HEK293 (cell line): ENCODE measurements around the gene S100A16.

Experiments
- IKZF3 ChIP-seq: fragments of 450-650 bp; IDR thresholded peaks from 2 replicates; pipeline ENCODE4 v1.5.0; 2018; ENCODE audit warnings: missing biosample characterization, mild to moderate bottlenecking, missing genetic modification characterization, moderate library complexity
- KLF10 ChIP-seq: fragments of 450-650 bp; IDR thresholded peaks from 2 replicates; pipeline ENCODE4 v1.5.1; 2018; ENCODE audit warnings: missing biosample characterization, mild to moderate bottlenecking, missing genetic modification characterization
- MEIS1 ChIP-seq: sonication (generic); formaldehyde crosslinking; IDR thresholded peaks from 2 replicates; pipeline ENCODE4 v1.8.1; 2022; ENCODE audit warnings: missing genetic modification reagents, mild to moderate bottlenecking, borderline replicate concordance
- MZF1 ChIP-seq: fragments of 450-650 bp; formaldehyde crosslinking; IDR thresholded peaks from 2 replicates; pipeline ENCODE4 v1.5.1; 2017; ENCODE audit warnings: missing biosample characterization, missing genetic modification characterization, borderline replicate concordance
- TRIM28 ChIP-seq: IDR thresholded peaks from 2 replicates; pipeline ENCODE4 v1.6.1; 2011; ENCODE audit warnings: low read length, control low read depth, borderline replicate concordance
- ZBTB1 ChIP-seq: fragments of 450-650 bp; formaldehyde crosslinking; IDR thresholded peaks from 2 replicates; pipeline ENCODE4 v1.5.1; 2016; ENCODE audit warnings: missing biosample characterization, missing genetic modification characterization
- ZBTB20 ChIP-seq: fragments of 450-650 bp; formaldehyde crosslinking; IDR thresholded peaks from 2 replicates; pipeline ENCODE4 v1.5.1; 2016; ENCODE audit warnings: missing biosample characterization, missing genetic modification characterization
- ZBTB21 ChIP-seq: fragments of 450-650 bp; formaldehyde crosslinking; IDR thresholded peaks from 2 replicates; pipeline ENCODE4 v1.5.1; 2017; ENCODE audit warnings: missing biosample characterization, missing genetic modification characterization
- ZBTB48 ChIP-seq: fragments of 450-650 bp; formaldehyde crosslinking; IDR thresholded peaks from 2 replicates; pipeline ENCODE4 v1.5.1; 2016; ENCODE audit warnings: missing biosample characterization, missing genetic modification characterization
- ZFP37 ChIP-seq: fragments of 450-650 bp; formaldehyde crosslinking; IDR thresholded peaks from 2 replicates; pipeline ENCODE4 v1.5.1; 2016; ENCODE audit warnings: missing biosample characterization, missing genetic modification characterization
- ZIC2 ChIP-seq: fragments of 450-650 bp; formaldehyde crosslinking; IDR thresholded peaks from 2 replicates; pipeline ENCODE4 v1.5.1; 2016; ENCODE audit warnings: missing biosample characterization, missing genetic modification characterization
- ZNF140 ChIP-seq: fragments of 450-650 bp; formaldehyde crosslinking; IDR thresholded peaks from 2 replicates; pipeline ENCODE4 v1.5.1; 2016; ENCODE audit warnings: missing biosample characterization, missing genetic modification characterization
- ZNF157 ChIP-seq: fragments of 450-650 bp; formaldehyde crosslinking; IDR thresholded peaks from 2 replicates; pipeline ENCODE4 v1.5.1; 2016; ENCODE audit warnings: missing biosample characterization, missing genetic modification characterization
- ZNF169 ChIP-seq: fragments of 450-650 bp; formaldehyde crosslinking; IDR thresholded peaks from 2 replicates; pipeline ENCODE4 v1.5.1; 2016; ENCODE audit warnings: missing biosample characterization, missing genetic modification characterization
- ZNF174 ChIP-seq: fragments of 450-650 bp; formaldehyde crosslinking; IDR thresholded peaks from 2 replicates; pipeline ENCODE4 v1.5.0; 2017; ENCODE audit warnings: missing biosample characterization, mild to moderate bottlenecking, missing genetic modification characterization
- ZNF23 ChIP-seq: fragments of 450-650 bp; formaldehyde crosslinking; IDR thresholded peaks from 2 replicates; pipeline ENCODE4 v1.5.1; 2016; ENCODE audit warnings: missing biosample characterization, missing genetic modification characterization, borderline replicate concordance
- ZNF292 ChIP-seq: fragments of 450-650 bp; formaldehyde crosslinking; IDR thresholded peaks from 2 replicates; pipeline ENCODE4 v1.5.1; 2016; ENCODE audit warnings: low read depth, missing biosample characterization, missing genetic modification characterization, borderline replicate concordance
- ZNF335 ChIP-seq: fragments of 450-650 bp; formaldehyde crosslinking; conservative IDR thresholded peaks from 2 replicates; pipeline ENCODE4 v1.5.1; 2016; ENCODE audit warnings: missing biosample characterization, missing genetic modification characterization
- ZNF394 ChIP-seq: fragments of 450-650 bp; formaldehyde crosslinking; IDR thresholded peaks from 2 replicates; pipeline ENCODE4 v1.5.1; 2016; ENCODE audit warnings: missing biosample characterization, missing genetic modification characterization, mild to moderate bottlenecking, moderate library complexity, borderline replicate concordance
- ZNF426 ChIP-seq: fragments of 450-650 bp; formaldehyde crosslinking; IDR thresholded peaks from 2 replicates; pipeline ENCODE4 v1.5.1; 2017; ENCODE audit warnings: missing biosample characterization, missing genetic modification characterization, mild to moderate bottlenecking, inconsistent platforms, moderate library complexity
- ZNF433 ChIP-seq: fragments of 450-650 bp; formaldehyde crosslinking; IDR thresholded peaks from 2 replicates; pipeline ENCODE4 v1.5.1; 2016; ENCODE audit warnings: missing biosample characterization, missing genetic modification characterization, low read depth
- ZNF473 ChIP-seq: fragments of 450-650 bp; formaldehyde crosslinking; IDR thresholded peaks from 2 replicates; pipeline ENCODE4 v1.5.1; 2017; ENCODE audit warnings: missing biosample characterization, missing genetic modification characterization
- ZNF560 ChIP-seq: fragments of 450-650 bp; formaldehyde crosslinking; IDR thresholded peaks from 2 replicates; pipeline ENCODE4 v1.5.1; 2017; ENCODE audit warnings: missing biosample characterization, missing genetic modification characterization, borderline replicate concordance
- ZNF768 ChIP-seq: fragments of 450-650 bp; formaldehyde crosslinking; IDR thresholded peaks from 2 replicates; pipeline ENCODE4 v1.5.1; 2018; ENCODE audit warnings: missing biosample characterization, mild to moderate bottlenecking, missing genetic modification characterization
- ZNF792 ChIP-seq: fragments of 450-650 bp; formaldehyde crosslinking; IDR thresholded peaks from 2 replicates; pipeline ENCODE4 v1.5.1; 2016; ENCODE audit warnings: missing biosample characterization, missing genetic modification characterization
- TF ChIP-seq, protein P1 (sequence below): fragments of 450-650 bp; formaldehyde crosslinking; IDR thresholded peaks from 2 replicates; pipeline ENCODE4 v1.5.1; 2016; ENCODE audit warnings: missing biosample characterization, missing genetic modification characterization
- TF ChIP-seq, protein P2 (sequence below): fragments of 450-650 bp; formaldehyde crosslinking; IDR thresholded peaks from 2 replicates; pipeline ENCODE4 v1.5.1; 2017; ENCODE audit warnings: missing biosample characterization, missing genetic modification characterization
- TF ChIP-seq, protein P3 (sequence below): fragments of 450-650 bp; formaldehyde crosslinking; IDR thresholded peaks from 2 replicates; pipeline ENCODE4 v1.5.1; 2017; ENCODE audit warnings: missing biosample characterization, missing genetic modification characterization
- TF ChIP-seq, protein P4 (sequence below): fragments of 450-650 bp; IDR thresholded peaks from 2 replicates; pipeline ENCODE4 v1.5.1; 2018; ENCODE audit warnings: missing biosample characterization, mild to moderate bottlenecking, missing genetic modification characterization
- TF ChIP-seq, protein P5 (sequence below): fragments of 450-650 bp; formaldehyde crosslinking; IDR thresholded peaks from 2 replicates; pipeline ENCODE4 v1.5.0; 2017; ENCODE audit warnings: missing biosample characterization, missing genetic modification characterization, borderline replicate concordance

The S100A16 gene

DNA sequence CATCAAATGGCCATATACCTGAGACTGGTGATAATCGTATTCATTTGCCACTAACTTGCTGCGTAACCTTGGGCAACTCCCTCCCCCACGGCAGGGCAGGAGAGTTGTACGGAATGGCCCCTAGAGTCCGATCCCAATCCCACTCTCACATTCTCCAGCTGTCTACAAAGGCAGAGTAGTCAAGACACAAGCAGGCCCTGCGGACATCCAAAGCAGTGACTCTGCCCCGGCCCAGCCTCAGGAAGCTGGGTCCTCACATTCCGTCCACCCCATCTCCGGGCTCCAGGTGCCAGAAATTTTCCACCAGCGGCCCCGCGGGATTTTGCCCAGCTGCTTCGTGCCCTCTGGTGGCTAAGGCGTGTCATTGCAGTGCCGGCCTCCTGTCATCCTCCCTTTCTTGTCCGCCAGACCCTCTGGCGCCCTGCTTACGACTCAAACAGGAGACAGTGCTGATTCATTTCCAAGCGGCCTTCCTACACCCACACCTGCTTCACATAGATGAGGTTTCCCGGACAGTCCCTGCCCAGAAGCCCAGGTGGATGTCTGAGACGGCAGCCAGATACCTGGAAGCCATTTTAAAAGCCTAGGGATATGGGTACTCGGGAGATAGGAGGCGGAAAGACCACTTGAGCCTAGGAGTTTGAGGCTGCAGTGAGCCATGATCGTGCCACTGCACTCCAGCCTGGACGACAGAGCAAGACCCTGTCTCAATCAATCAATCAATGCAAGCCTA, 44.4 kb downstream of the S100A16 start (continued):
- TF ChIP-seq, protein P1, sequence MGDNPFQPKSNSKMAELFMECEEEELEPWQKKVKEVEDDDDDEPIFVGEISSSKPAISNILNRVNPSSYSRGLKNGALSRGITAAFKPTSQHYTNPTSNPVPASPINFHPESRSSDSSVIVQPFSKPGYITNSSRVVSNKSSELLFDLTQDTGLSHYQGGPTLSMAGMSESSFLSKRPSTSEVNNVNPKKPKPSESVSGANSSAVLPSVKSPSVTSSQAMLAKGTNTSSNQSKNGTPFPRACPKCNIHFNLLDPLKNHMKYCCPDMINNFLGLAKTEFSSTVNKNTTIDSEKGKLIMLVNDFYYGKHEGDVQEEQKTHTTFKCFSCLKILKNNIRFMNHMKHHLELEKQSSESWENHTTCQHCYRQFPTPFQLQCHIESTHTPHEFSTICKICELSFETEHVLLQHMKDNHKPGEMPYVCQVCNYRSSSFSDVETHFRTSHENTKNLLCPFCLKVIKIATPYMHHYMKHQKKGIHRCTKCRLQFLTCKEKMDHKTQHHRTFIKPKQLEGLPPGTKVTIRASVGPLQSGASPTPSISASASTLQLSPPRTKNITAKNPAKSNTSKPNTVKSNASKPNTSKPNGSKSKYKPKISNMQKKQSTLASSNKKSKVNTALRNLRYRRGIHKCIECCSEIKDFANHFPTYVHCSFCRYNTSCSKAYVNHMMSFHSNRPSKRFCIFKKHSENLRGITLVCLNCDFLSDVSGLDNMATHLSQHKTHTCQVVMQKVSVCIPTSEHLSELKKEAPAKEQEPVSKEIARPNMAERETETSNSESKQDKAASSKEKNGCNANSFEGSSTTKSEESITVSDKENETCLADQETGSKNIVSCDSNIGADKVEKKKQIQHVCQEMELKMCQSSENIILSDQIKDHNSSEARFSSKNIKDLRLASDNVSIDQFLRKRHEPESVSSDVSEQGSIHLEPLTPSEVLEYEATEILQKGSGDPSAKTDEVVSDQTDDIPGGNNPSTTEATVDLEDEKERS (tag by site-specific recombination), result no peak
- no peak for TF ChIP-seq ZNF792
- no peak for TF ChIP-seq ZNF174 (tag by site-specific recombination)
- no peak for TF ChIP-seq ZNF157 (tag by site-specific recombination)
- TF ChIP-seq TRIM28, result peak; percentile 85
- TF ChIP-seq ZNF335, result peak; percentile 81
- TF ChIP-seq ZNF473, result no peak
- no peak for TF ChIP-seq ZNF23 (tag by site-specific recombination)
- peak; percentile 12; the same call in 1 of the 2 replicates for TF ChIP-seq ZBTB48 (tag by site-specific recombination)
- no peak for TF ChIP-seq MEIS1 (CRISPR knock-in tag)
- TF ChIP-seq, protein P2, sequence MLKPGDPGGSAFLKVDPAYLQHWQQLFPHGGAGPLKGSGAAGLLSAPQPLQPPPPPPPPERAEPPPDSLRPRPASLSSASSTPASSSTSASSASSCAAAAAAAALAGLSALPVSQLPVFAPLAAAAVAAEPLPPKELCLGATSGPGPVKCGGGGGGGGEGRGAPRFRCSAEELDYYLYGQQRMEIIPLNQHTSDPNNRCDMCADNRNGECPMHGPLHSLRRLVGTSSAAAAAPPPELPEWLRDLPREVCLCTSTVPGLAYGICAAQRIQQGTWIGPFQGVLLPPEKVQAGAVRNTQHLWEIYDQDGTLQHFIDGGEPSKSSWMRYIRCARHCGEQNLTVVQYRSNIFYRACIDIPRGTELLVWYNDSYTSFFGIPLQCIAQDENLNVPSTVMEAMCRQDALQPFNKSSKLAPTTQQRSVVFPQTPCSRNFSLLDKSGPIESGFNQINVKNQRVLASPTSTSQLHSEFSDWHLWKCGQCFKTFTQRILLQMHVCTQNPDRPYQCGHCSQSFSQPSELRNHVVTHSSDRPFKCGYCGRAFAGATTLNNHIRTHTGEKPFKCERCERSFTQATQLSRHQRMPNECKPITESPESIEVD (tag by site-specific recombination), result no peak
- no peak; the same call in 1 of the 2 replicates for TF ChIP-seq ZNF394 (tag by site-specific recombination)
- TF ChIP-seq ZNF433 (tag by site-specific recombination), result no peak
- TF ChIP-seq, protein P3, sequence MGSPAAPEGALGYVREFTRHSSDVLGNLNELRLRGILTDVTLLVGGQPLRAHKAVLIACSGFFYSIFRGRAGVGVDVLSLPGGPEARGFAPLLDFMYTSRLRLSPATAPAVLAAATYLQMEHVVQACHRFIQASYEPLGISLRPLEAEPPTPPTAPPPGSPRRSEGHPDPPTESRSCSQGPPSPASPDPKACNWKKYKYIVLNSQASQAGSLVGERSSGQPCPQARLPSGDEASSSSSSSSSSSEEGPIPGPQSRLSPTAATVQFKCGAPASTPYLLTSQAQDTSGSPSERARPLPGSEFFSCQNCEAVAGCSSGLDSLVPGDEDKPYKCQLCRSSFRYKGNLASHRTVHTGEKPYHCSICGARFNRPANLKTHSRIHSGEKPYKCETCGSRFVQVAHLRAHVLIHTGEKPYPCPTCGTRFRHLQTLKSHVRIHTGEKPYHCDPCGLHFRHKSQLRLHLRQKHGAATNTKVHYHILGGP (tag by site-specific recombination), result no peak
- TF ChIP-seq ZNF560, result no peak
- TF ChIP-seq ZBTB1, result no peak
- TF ChIP-seq, protein P4, sequence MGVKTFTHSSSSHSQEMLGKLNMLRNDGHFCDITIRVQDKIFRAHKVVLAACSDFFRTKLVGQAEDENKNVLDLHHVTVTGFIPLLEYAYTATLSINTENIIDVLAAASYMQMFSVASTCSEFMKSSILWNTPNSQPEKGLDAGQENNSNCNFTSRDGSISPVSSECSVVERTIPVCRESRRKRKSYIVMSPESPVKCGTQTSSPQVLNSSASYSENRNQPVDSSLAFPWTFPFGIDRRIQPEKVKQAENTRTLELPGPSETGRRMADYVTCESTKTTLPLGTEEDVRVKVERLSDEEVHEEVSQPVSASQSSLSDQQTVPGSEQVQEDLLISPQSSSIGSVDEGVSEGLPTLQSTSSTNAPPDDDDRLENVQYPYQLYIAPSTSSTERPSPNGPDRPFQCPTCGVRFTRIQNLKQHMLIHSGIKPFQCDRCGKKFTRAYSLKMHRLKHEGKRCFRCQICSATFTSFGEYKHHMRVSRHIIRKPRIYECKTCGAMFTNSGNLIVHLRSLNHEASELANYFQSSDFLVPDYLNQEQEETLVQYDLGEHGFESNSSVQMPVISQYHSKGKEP (tag by site-specific recombination), result no peak
- TF ChIP-seq ZNF768 (tag by site-specific recombination), result no peak
- TF ChIP-seq, protein P5, sequence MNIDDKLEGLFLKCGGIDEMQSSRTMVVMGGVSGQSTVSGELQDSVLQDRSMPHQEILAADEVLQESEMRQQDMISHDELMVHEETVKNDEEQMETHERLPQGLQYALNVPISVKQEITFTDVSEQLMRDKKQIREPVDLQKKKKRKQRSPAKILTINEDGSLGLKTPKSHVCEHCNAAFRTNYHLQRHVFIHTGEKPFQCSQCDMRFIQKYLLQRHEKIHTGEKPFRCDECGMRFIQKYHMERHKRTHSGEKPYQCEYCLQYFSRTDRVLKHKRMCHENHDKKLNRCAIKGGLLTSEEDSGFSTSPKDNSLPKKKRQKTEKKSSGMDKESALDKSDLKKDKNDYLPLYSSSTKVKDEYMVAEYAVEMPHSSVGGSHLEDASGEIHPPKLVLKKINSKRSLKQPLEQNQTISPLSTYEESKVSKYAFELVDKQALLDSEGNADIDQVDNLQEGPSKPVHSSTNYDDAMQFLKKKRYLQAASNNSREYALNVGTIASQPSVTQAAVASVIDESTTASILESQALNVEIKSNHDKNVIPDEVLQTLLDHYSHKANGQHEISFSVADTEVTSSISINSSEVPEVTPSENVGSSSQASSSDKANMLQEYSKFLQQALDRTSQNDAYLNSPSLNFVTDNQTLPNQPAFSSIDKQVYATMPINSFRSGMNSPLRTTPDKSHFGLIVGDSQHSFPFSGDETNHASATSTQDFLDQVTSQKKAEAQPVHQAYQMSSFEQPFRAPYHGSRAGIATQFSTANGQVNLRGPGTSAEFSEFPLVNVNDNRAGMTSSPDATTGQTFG, result no peak
- no peak for TF ChIP-seq ZIC2 (tag by site-specific recombination)
- TF ChIP-seq ZBTB21 (tag by site-specific recombination), result no peak
- no peak for TF ChIP-seq ZNF169 (tag by site-specific recombination)
- TF ChIP-seq ZFP37 (tag by site-specific recombination), result 0 out of 2 replicates have a peak, but pooled peaks have one; percentile 51
- no peak for TF ChIP-seq ZBTB20 (tag by site-specific recombination)
- no peak for TF ChIP-seq KLF10 (tag by site-specific recombination)
- no peak for TF ChIP-seq MZF1 (tag by site-specific recombination)
- TF ChIP-seq IKZF3 (tag by site-specific recombination), result peak; percentile 97
- no peak for TF ChIP-seq ZNF140 (tag by site-specific recombination)
- no peak for TF ChIP-seq ZNF292 (tag by site-specific recombination)
- TF ChIP-seq ZNF426, result no peak
